H1 (cell line): ENCODE measurements around the gene TOP2A. TPM values are rescaled to one million over a fixed set of nuclear protein-coding genes. Genes with fewer than 3 reads are reported as not detected.

Experiments used
- EZH2 ChIP-seq: fragments of 200-600 bp; sonication (generic); IDR thresholded peaks from 2 replicates; pipeline ENCODE4 v1.7.1; 2012; ENCODE audit warnings: low read depth, mild to moderate bottlenecking, moderate library complexity, low read length, inconsistent platforms; ENCODE audit not compliant: severe bottlenecking
- YY1 ChIP-seq: IDR thresholded peaks from 2 replicates; pipeline ENCODE4 v1.6.1; 2011; ENCODE audit warnings: low read depth, mild to moderate bottlenecking, low read length
- polyA plus RNA-seq, 7 experiments: library from polyadenylated mRNA; depleted of rRNA in 3 of 7; stranded (reverse) in 5 of 7; unstranded in 2 of 7; fragments of >200 nt in 5 of 7; fragments of 200-250 nt in 2 of 7; gene quantifications; 1 replicate in 5 of 7; 2 replicates in 1 of 7; 4 replicates in 1 of 7; pipeline versions ENCODE4 v1.2.1 to v1.2.3, GENCODE V29; 2011 to 2013; ENCODE audit warnings: missing spikeins in 2 of 7, mixed read lengths in 2 of 7
- total RNA-seq: library from RNA; stranded (reverse); fragmentation: NEBNext Ultra II Directional; extraction: Animal tissue kit (Norgen Biotek cat#: 25700); gene quantifications from 2 replicates; pipeline ENCODE4 v1.2.1, GENCODE V29; 2021

The TOP2A gene
- total and polyA plus RNA-seq, 2 of the 8 experiments (the other 6 are each of a cell fraction or from before 2014, with no cell fraction given), result 83.1 to 291 TPM

GRCh38 chr17:40458851-40459482 lies 41.3 kb upstream of the TOP2A start (continued):
- TF ChIP-seq YY1 (no peak), EZH2 (no peak)
- TF ChIP-seq, all 59 proteins: peak for 0
